GM23248 (cell line): Measurements from ENCODE around the gene ISL2.

Experiments used
- EZH2 ChIP-seq: fragments of 200-600 bp; sonication (generic); IDR thresholded peaks from 2 replicates; pipeline ENCODE4 v1.6.1; 2018; ENCODE audit warnings: antibody characterized with exemption, mild to moderate bottlenecking; ENCODE audit not compliant: insufficient read depth, poor library complexity, severe bottlenecking
- EZH2phosphoT487 ChIP-seq: fragments of 200-600 bp; sonication (generic); IDR thresholded peaks from 2 replicates; pipeline ENCODE4 v1.6.1; 2018; ENCODE audit warnings: antibody characterized with exemption, moderate library complexity, mild to moderate bottlenecking, low read depth; ENCODE audit not compliant: insufficient read depth

- TF ChIP-seq EZH2, result no peak
- TF ChIP-seq EZH2phosphoT487, result no peak
These were observed 44.8 kb downstream of the ISL2 start for GRCh38 chr15:76381366-76381765.
